DMS53 treated with DMSO at 0.1 percent for 48 hours (cell line): ENCODE results near the gene JMJD7.

ENCODE experiments used
- DNase-seq: peaks from one replicate; lab custom pipeline; 2025; ENCODE audit not compliant: unreplicated experiment; lab: John Stamatoyannopoulos, UW

Gene JMJD7

GRCh38 chr15:41842229-41842628 is 14.3 kb downstream of the JMJD7 start:
- DNase-seq: no peak

GRCh38 chr15:41843571-41843970 is 15.7 kb downstream of the JMJD7 start:
- DNase-seq: no peak

GRCh38 chr15:41844814-41845213 is 16.9 kb downstream of the JMJD7 start:
- DNase-seq: no peak

GRCh38 chr15:41847206-41847605 is 19.3 kb downstream of the JMJD7 start:
- no peak for DNase-seq

GRCh38 chr15:41847981-41848380 is 20.1 kb downstream of the JMJD7 start:
- DNase-seq: no peak

- no peak for DNase-seq
Observed at GRCh38 chr15:41848631-41849030, 20.7 kb downstream of the JMJD7 start.

- no peak for DNase-seq
Observed at GRCh38 chr15:41849204-41849603, 21.3 kb downstream of the JMJD7 start.

GRCh38 chr15:41849861-41850260 is 22.0 kb downstream of the JMJD7 start:
- DNase-seq: no peak

- DNase-seq: no peak
Observed at GRCh38 chr15:41850482-41851166, 22.7 kb downstream of the JMJD7 start.

- DNase-seq: peak; percentile 17
Observed at GRCh38 chr15:41851167-41851523, 23.3 kb downstream of the JMJD7 start.

- no peak for DNase-seq
Observed at GRCh38 chr15:41851755-41852370, 24.0 kb downstream of the JMJD7 start.

GRCh38 chr15:41852736-41853590 is 25.1 kb downstream of the JMJD7 start:
- no peak for DNase-seq

- DNase-seq: no peak
Observed at GRCh38 chr15:41853831-41854230, 25.9 kb downstream of the JMJD7 start.

GRCh38 chr15:41854443-41854842 is 26.6 kb downstream of the JMJD7 start:
- DNase-seq: no peak

GRCh38 chr15:41855261-41855961 is 27.5 kb downstream of the JMJD7 start:
- DNase-seq: no peak

GRCh38 chr15:41856262-41856661 is 28.4 kb downstream of the JMJD7 start:
- no peak for DNase-seq

- DNase-seq: no peak
Observed at GRCh38 chr15:41856716-41857115, 28.8 kb downstream of the JMJD7 start.

GRCh38 chr15:41857316-41857715 is 29.4 kb downstream of the JMJD7 start:
- DNase-seq: no peak

- DNase-seq: no peak
Observed at GRCh38 chr15:41858756-41859155, 30.9 kb downstream of the JMJD7 start.

GRCh38 chr15:41860049-41860828 is 32.3 kb downstream of the JMJD7 start:
- no peak for DNase-seq
